GM23338 (cell line): Measurements from ENCODE around the gene GPX7. TPM values are rescaled to one million over a fixed set of nuclear protein-coding genes. Genes with fewer than 3 reads are reported as not detected.
A peak's percentile ranks its signal among the peaks of the same experiment; 100 is the strongest.

Source experiments
- ATAC-seq: fragments of 200-7000 bp; cut with Tn5 transposase; 3 replicates; pipeline ENCODE4 v1.9.1; 2020
- DNase-seq: peaks from one replicate; pipeline ENCODE4 v3.0.0-alpha.2; 2015; ENCODE audit warnings: low spot score
- H2AFZ ChIP-seq: fragments of 200-600 bp; sonication (generic); 2 replicates; pipeline ENCODE4 v1.8.0; 2016; ENCODE audit warnings: antibody characterized with exemption, mild to moderate bottlenecking, moderate library complexity
- H3F3A ChIP-seq: fragments of 200-600 bp; sonication (generic); replicated peaks from 2 replicates; pipeline ENCODE4 v1.8.0; 2017; ENCODE audit warnings: antibody characterized with exemption, mixed run types, low read depth
- H3K27ac ChIP-seq: fragments of 200-600 bp; sonication (generic); 2 replicates; pipeline ENCODE4 v1.6.1; 2016; ENCODE audit warnings: low read depth
- H3K27me3 ChIP-seq: fragments of 200-600 bp; sonication (generic); 2 replicates; pipeline ENCODE4 v1.8.0; 2016; ENCODE audit warnings: mild to moderate bottlenecking, mixed run types, moderate library complexity; ENCODE audit not compliant: insufficient read depth
- H3K36me3 ChIP-seq: fragments of 200-600 bp; sonication (generic); 2 replicates; pipeline ENCODE4 v1.8.0; 2016; ENCODE audit warnings: mild to moderate bottlenecking; ENCODE audit not compliant: insufficient read depth
- H3K4me1 ChIP-seq: fragments of 200-600 bp; sonication (generic); 2 replicates; pipeline ENCODE4 v1.8.0; 2016; ENCODE audit warnings: mild to moderate bottlenecking, moderate library complexity; ENCODE audit not compliant: insufficient read depth
- H3K4me2 ChIP-seq: fragments of 200-600 bp; sonication (generic); 2 replicates; pipeline ENCODE4 v1.7.1; 2017; ENCODE audit warnings: mixed run types
- H3K4me3 ChIP-seq: fragments of 200-600 bp; sonication (generic); 2 replicates; pipeline ENCODE4 v1.6.1; 2016; ENCODE audit warnings: mixed run types
- H3K79me2 ChIP-seq: fragments of 200-600 bp; sonication (generic); replicated peaks from 2 replicates; pipeline ENCODE4 v1.8.0; 2017; ENCODE audit warnings: mild to moderate bottlenecking; ENCODE audit not compliant: insufficient read depth
- H3K9me2 ChIP-seq: fragments of 200-600 bp; sonication (generic); 2 replicates; pipeline ENCODE4 v1.8.0; 2017; ENCODE audit not compliant: insufficient read depth
- H4K20me1 ChIP-seq: fragments of 200-600 bp; sonication (generic); replicated peaks from 2 replicates; pipeline ENCODE4 v1.8.0; 2017; ENCODE audit warnings: mild to moderate bottlenecking; ENCODE audit not compliant: insufficient read depth
- H3K27ac Mint-ChIP-seq: 2 replicates; pipeline ENCODE4 v1.8.0; 2020; ENCODE audit warnings: inconsistent platforms, mild to moderate bottlenecking, moderate library complexity, mixed read lengths
- H3K27me3 Mint-ChIP-seq: 3 replicates; pipeline ENCODE4 v1.8.0; 2022; ENCODE audit warnings: low read depth, mild to moderate bottlenecking, moderate library complexity, mixed read lengths, inconsistent platforms; ENCODE audit not compliant: insufficient read depth, poor library complexity
- H3K36me3 Mint-ChIP-seq: 3 replicates; pipeline ENCODE4 v1.8.0; 2021; ENCODE audit warnings: low read depth, mild to moderate bottlenecking, inconsistent platforms, moderate library complexity, mixed read lengths
- H3K4me1 Mint-ChIP-seq: 3 replicates; pipeline ENCODE4 v1.8.0; 2020; ENCODE audit warnings: mild to moderate bottlenecking, inconsistent platforms, mixed read lengths
- H3K4me3 Mint-ChIP-seq: 3 replicates; pipeline ENCODE4 v1.8.0; 2021; ENCODE audit warnings: moderate library complexity, mild to moderate bottlenecking, inconsistent platforms, mixed read lengths
- H3K9me3 Mint-ChIP-seq: 3 replicates; pipeline ENCODE4 v1.8.0; 2020; ENCODE audit warnings: moderate library complexity, mild to moderate bottlenecking, inconsistent platforms, mixed read lengths
- CREB1 ChIP-seq: fragments of 250-450 bp; sonication (Bioruptor Pico); IDR thresholded peaks from 2 replicates; pipeline ENCODE4 v1.5.0; 2020; ENCODE audit warnings: low read depth, mild to moderate bottlenecking, moderate library complexity
- EZH2phosphoT487 ChIP-seq: fragments of 200-600 bp; sonication (generic); IDR thresholded peaks from one replicate; pipeline ENCODE4 v1.8.1; 2018; ENCODE audit warnings: antibody characterized with exemption; ENCODE audit not compliant: unreplicated experiment
- JUNB ChIP-seq: IDR thresholded peaks from one replicate; pipeline ENCODE4 v1.6.1; 2016; ENCODE audit warnings: antibody characterized with exemption; ENCODE audit not compliant: unreplicated experiment
- NANOG ChIP-seq: IDR thresholded peaks from 2 replicates; pipeline ENCODE4 v1.6.1; 2016; ENCODE audit warnings: antibody characterized with exemption, borderline replicate concordance
- ZNF114 ChIP-seq: fragments of 250-450 bp; sonication (Bioruptor Pico); IDR thresholded peaks from 2 replicates; pipeline ENCODE4 v1.5.0; 2020; ENCODE audit warnings: mild to moderate bottlenecking, moderate library complexity
- polyA plus RNA-seq: library from polyadenylated mRNA; unstranded; fragments of >200 nt; fragmentation: Nextera tagmentation; extraction: Ambion mirVana; gene quantifications from 2 replicates; pipeline ENCODE4 v1.2.1, GENCODE V29; 2016
- total RNA-seq: library from RNA; depleted of rRNA; stranded (reverse); fragments of >200 nt; shearing (Covaris generic); gene quantifications from 2 replicates; pipeline ENCODE4 v1.2.3, GENCODE V29; 2014
- TF ChIP-seq, protein P1 (sequence below), 2 experiments: fragments of 200-600 bp in 1 of 2; sonication (generic) in 1 of 2; conservative IDR thresholded peaks; 2 replicates each; pipeline versions ENCODE4 v1.5.1 to v1.6.1; 2016 to 2017; ENCODE audit warnings: antibody characterized with exemption in 2 of 2, low read depth in 2 of 2, mild to moderate bottlenecking in 2 of 2, moderate library complexity in 1 of 2
- TF ChIP-seq, protein P2 (sequence below): IDR thresholded peaks from 2 replicates; pipeline ENCODE4 v1.6.1; 2016; ENCODE audit warnings: antibody characterized with exemption
- TF ChIP-seq, protein P3 (sequence below): IDR thresholded peaks from one replicate; pipeline ENCODE4 v1.6.1; 2018; ENCODE audit warnings: antibody characterized with exemption; ENCODE audit not compliant: unreplicated experiment

Gene GPX7
- total and polyA plus RNA-seq, 2 experiments from 2014 or later: 12.8 to 20.9 TPM

DNA sequence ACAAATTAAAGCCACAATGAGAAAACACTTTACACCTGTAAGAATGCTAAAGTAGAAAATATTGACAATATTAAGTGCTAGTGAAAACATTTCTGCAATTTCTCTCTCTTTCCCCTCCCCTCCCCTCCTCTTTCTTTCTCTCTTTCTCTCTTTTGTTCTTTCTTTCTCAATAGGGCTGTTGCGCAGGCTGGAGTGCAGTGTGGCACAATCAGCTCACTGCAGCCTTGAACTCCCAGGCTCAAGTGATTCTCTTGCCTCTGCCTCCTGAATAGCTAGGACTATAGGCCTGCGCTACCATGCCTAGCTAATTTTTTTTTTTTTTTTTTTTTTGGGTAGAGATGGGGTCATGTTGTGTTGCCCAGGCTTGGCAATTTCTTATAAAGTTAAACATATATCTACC, 24.9 kb downstream of the GPX7 start:
- H4K20me1 ChIP-seq: no peaks in the 10 kb centered on the region
- H3K27ac Mint-ChIP-seq: no peak overlapping the region
- no peak for TF ChIP-seq JUNB
- TF ChIP-seq, protein P1, sequence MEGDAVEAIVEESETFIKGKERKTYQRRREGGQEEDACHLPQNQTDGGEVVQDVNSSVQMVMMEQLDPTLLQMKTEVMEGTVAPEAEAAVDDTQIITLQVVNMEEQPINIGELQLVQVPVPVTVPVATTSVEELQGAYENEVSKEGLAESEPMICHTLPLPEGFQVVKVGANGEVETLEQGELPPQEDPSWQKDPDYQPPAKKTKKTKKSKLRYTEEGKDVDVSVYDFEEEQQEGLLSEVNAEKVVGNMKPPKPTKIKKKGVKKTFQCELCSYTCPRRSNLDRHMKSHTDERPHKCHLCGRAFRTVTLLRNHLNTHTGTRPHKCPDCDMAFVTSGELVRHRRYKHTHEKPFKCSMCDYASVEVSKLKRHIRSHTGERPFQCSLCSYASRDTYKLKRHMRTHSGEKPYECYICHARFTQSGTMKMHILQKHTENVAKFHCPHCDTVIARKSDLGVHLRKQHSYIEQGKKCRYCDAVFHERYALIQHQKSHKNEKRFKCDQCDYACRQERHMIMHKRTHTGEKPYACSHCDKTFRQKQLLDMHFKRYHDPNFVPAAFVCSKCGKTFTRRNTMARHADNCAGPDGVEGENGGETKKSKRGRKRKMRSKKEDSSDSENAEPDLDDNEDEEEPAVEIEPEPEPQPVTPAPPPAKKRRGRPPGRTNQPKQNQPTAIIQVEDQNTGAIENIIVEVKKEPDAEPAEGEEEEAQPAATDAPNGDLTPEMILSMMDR (conservative IDR thresholded peaks at IDR 0.05; ENCODE audit: low read depth in 2 of 2): no peak
- TF ChIP-seq CREB1: no peak
- TF ChIP-seq NANOG: no peak
- TF ChIP-seq EZH2phosphoT487: no peak
- TF ChIP-seq, protein P2, sequence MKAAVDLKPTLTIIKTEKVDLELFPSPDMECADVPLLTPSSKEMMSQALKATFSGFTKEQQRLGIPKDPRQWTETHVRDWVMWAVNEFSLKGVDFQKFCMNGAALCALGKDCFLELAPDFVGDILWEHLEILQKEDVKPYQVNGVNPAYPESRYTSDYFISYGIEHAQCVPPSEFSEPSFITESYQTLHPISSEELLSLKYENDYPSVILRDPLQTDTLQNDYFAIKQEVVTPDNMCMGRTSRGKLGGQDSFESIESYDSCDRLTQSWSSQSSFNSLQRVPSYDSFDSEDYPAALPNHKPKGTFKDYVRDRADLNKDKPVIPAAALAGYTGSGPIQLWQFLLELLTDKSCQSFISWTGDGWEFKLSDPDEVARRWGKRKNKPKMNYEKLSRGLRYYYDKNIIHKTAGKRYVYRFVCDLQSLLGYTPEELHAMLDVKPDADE: no peak

DNA sequence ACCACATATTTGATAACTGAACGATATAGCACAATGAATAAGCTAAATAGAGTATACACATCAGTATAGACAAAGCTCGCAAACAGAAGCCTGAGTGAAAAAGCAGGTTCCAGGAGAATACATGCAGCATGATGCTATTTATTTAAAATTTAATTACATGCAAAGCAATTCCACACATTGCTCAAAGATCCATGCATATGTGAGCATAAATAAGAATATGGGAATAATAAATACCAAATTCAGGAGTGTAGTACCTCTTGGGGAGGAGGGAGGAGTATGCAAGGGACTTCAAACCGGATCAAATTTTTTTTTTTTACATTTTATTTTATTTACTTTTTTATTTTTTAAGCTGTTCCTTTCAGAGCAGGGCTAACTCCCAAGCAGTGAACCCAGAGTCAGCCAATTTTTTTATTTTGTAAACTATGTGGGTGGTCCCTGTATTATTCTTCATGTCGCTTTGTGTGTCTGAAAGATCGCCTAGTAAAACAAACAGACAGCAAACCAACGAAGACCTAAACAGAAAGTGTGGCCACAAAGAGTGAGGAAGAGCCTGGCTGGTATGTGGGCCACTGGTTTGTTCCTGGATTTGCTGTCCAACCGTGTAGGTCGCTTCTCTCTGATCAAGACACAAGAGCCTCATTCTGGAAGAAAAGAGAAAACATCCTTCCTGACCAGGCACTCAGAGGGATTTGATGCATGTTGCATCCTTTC, 26.6 kb downstream of the GPX7 start:
- H4K20me1 ChIP-seq: no peaks in the 10 kb centered on the region
- H3K4me2 ChIP-seq: no peak overlapping the region
- 0 out of 2 replicates have a peak overlapping the region, but pooled peaks have one; percentile 9 for H3K27ac ChIP-seq
- ATAC-seq (no peak), DNase-seq (no peak)
- Mint-ChIP-seq H3K4me3 (no peak overlapping the region), H3K36me3 (no peaks in the 10 kb centered on the region; the same call in 1 of the 3 replicates), H3K27me3 (peaks cover 28% of the 10 kb centered on the region), H3K27ac (no peak overlapping the region), H3K9me3 (peaks cover 4% of the 10 kb centered on the region; the same call in 1 of the 3 replicates), H3K4me1 (peaks cover 11% of the 10 kb centered on the region)
- H3K4me3 ChIP-seq: no peak overlapping the region
- 0 out of 2 replicates have a peak, but pooled peaks cover 4% of the 10 kb centered on the region for H3F3A ChIP-seq
- H2AFZ ChIP-seq: peak overlapping the region; percentile 90
- H3K9me2 ChIP-seq: no peaks in the 10 kb centered on the region
- no peaks in the 10 kb centered on the region; the same call in 1 of the 2 replicates for H3K36me3 ChIP-seq
- peaks cover 16% of the 10 kb centered on the region; the same call in 1 of the 2 replicates for H3K4me1 ChIP-seq
- H3K27me3 ChIP-seq: peaks cover 32% of the 10 kb centered on the region
- no peaks in the 10 kb centered on the region for H3K79me2 ChIP-seq
- TF ChIP-seq EZH2phosphoT487 (no peak), ZNF114 (CRISPR knock-in tag) (no peak)
- TF ChIP-seq, protein P3, sequence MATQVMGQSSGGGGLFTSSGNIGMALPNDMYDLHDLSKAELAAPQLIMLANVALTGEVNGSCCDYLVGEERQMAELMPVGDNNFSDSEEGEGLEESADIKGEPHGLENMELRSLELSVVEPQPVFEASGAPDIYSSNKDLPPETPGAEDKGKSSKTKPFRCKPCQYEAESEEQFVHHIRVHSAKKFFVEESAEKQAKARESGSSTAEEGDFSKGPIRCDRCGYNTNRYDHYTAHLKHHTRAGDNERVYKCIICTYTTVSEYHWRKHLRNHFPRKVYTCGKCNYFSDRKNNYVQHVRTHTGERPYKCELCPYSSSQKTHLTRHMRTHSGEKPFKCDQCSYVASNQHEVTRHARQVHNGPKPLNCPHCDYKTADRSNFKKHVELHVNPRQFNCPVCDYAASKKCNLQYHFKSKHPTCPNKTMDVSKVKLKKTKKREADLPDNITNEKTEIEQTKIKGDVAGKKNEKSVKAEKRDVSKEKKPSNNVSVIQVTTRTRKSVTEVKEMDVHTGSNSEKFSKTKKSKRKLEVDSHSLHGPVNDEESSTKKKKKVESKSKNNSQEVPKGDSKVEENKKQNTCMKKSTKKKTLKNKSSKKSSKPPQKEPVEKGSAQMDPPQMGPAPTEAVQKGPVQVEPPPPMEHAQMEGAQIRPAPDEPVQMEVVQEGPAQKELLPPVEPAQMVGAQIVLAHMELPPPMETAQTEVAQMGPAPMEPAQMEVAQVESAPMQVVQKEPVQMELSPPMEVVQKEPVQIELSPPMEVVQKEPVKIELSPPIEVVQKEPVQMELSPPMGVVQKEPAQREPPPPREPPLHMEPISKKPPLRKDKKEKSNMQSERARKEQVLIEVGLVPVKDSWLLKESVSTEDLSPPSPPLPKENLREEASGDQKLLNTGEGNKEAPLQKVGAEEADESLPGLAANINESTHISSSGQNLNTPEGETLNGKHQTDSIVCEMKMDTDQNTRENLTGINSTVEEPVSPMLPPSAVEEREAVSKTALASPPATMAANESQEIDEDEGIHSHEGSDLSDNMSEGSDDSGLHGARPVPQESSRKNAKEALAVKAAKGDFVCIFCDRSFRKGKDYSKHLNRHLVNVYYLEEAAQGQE: no peak

More for the DNA sequence above, 24.9 kb downstream of the GPX7 start:
- H3F3A ChIP-seq: no peaks in the 10 kb centered on the region
- peaks cover 9% of the 10 kb centered on the region for H3K4me1 Mint-ChIP-seq
- H3K79me2 ChIP-seq: no peaks in the 10 kb centered on the region
- H2AFZ ChIP-seq: no peak overlapping the region
- H3K4me1 ChIP-seq: peaks cover 10% of the 10 kb centered on the region; the same call in 1 of the 2 replicates
- H3K4me2 ChIP-seq: no peak overlapping the region
- no peaks in the 10 kb centered on the region for H3K36me3 Mint-ChIP-seq
- no peak overlapping the region for H3K4me3 ChIP-seq
- ATAC-seq: no peak
- peaks cover 9% of the 10 kb centered on the region; the same call in 2 of the 3 replicates for H3K9me3 Mint-ChIP-seq
- peaks cover 17% of the 10 kb centered on the region for H3K27me3 ChIP-seq
- DNase-seq: no peak
- H3K27ac ChIP-seq: no peak overlapping the region
- H3K27me3 Mint-ChIP-seq: peaks cover 14% of the 10 kb centered on the region
- H3K36me3 ChIP-seq: no peaks in the 10 kb centered on the region; the same call in 1 of the 2 replicates
- no peak overlapping the region for H3K4me3 Mint-ChIP-seq
- no peaks in the 10 kb centered on the region for H3K9me2 ChIP-seq
